Gastroesophageal sphincter (tissue), 3 donors: Measurements from ENCODE around the gene UCP2.

Experiments used
- POLR2A ChIP-seq, 2 donors: fragments of 450-650 bp; IDR thresholded peaks; one replicate each; pipeline ENCODE4 v1.6.1; 2017; ENCODE audit warnings: antibody characterized with exemption in 2 of 2, mild to moderate bottlenecking in 2 of 2, moderate library complexity in 1 of 2
- TF ChIP-seq, protein P1 (sequence below), 4 experiments: fragments of 200-600 bp in 2 of 4; fragments of 450-650 bp in 2 of 4; sonication (generic) in 1 of 4; IDR thresholded peaks; one replicate each; pipeline ENCODE4 v1.5.1; 2017 to 2019; ENCODE audit warnings: antibody characterized with exemption in 4 of 4, mild to moderate bottlenecking in 2 of 4, moderate library complexity in 2 of 4

DNA sequence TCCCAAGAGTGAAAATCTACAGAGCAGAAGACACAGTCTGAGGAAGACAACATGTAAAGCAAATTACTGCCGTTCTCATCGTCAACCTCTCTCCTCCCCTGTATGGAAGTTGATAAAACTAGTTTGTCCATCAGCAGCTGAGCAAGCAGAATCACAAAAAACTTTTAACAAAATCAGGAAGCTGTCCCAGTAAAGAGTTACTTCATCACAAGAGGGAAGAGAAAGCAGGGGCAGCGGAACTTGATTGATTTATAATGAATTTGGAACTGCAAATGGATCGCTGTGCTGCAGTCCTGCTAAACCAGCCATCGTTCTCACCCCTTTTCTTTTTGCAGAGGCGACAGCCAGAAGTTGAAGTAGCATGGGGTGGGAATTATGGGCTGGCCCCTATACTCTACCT, 39.9 kb upstream of the UCP2 start:
- no peak for TF ChIP-seq POLR2A (IDR thresholded peaks at IDR 0.05)
- TF ChIP-seq, protein P1, sequence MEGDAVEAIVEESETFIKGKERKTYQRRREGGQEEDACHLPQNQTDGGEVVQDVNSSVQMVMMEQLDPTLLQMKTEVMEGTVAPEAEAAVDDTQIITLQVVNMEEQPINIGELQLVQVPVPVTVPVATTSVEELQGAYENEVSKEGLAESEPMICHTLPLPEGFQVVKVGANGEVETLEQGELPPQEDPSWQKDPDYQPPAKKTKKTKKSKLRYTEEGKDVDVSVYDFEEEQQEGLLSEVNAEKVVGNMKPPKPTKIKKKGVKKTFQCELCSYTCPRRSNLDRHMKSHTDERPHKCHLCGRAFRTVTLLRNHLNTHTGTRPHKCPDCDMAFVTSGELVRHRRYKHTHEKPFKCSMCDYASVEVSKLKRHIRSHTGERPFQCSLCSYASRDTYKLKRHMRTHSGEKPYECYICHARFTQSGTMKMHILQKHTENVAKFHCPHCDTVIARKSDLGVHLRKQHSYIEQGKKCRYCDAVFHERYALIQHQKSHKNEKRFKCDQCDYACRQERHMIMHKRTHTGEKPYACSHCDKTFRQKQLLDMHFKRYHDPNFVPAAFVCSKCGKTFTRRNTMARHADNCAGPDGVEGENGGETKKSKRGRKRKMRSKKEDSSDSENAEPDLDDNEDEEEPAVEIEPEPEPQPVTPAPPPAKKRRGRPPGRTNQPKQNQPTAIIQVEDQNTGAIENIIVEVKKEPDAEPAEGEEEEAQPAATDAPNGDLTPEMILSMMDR (IDR thresholded peaks at IDR 0.05) = no peak
